ENCODE data around the gene SUFU.

DNA sequence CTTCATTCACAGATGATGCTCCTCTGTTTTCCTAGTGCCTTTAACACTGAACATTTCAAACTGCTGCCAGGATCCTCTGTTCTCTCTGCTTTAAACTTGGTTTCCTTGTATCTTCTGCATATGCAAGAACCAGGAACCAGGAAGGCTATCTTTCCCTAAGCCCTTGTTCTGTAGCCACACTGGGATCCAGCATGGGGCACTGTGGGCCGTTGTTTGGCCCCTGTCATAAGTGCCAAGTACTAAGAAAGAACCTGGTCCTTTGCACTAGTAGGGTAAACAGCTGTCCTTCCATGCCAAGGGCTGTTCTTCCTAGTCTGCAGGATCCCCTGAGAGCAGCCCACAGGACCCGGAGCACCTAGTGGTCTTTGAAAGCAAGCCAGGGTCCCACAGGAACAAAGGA lies 91.5 kb downstream of the SUFU start:
- TF ChIP-seq, protein P1, sequence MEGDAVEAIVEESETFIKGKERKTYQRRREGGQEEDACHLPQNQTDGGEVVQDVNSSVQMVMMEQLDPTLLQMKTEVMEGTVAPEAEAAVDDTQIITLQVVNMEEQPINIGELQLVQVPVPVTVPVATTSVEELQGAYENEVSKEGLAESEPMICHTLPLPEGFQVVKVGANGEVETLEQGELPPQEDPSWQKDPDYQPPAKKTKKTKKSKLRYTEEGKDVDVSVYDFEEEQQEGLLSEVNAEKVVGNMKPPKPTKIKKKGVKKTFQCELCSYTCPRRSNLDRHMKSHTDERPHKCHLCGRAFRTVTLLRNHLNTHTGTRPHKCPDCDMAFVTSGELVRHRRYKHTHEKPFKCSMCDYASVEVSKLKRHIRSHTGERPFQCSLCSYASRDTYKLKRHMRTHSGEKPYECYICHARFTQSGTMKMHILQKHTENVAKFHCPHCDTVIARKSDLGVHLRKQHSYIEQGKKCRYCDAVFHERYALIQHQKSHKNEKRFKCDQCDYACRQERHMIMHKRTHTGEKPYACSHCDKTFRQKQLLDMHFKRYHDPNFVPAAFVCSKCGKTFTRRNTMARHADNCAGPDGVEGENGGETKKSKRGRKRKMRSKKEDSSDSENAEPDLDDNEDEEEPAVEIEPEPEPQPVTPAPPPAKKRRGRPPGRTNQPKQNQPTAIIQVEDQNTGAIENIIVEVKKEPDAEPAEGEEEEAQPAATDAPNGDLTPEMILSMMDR (IDR thresholded peaks at IDR 0.05), result no peak
- TF ChIP-seq POLR2A (IDR thresholded peaks at IDR 0.05), result no peak
